Measurements from ENCODE around the gene BCAR1.

Gene BCAR1

GRCh38 chr16:75198135-75198600, 53.3 kb downstream of the BCAR1 start:
- no peak for DNase-seq

- no peak for DNase-seq
Measured at GRCh38 chr16:75197522-75198134, 53.8 kb downstream of the BCAR1 start.

GRCh38 chr16:75196836-75197235, 54.6 kb downstream of the BCAR1 start:
- DNase-seq, result no peak

- no peak for DNase-seq
Measured at GRCh38 chr16:75195811-75196790, 55.3 kb downstream of the BCAR1 start.

- DNase-seq, result no peak
Measured at GRCh38 chr16:75193730-75194444, 57.5 kb downstream of the BCAR1 start.

GRCh38 chr16:75193265-75193650, 58.2 kb downstream of the BCAR1 start:
- DNase-seq, result no peak

DNA sequence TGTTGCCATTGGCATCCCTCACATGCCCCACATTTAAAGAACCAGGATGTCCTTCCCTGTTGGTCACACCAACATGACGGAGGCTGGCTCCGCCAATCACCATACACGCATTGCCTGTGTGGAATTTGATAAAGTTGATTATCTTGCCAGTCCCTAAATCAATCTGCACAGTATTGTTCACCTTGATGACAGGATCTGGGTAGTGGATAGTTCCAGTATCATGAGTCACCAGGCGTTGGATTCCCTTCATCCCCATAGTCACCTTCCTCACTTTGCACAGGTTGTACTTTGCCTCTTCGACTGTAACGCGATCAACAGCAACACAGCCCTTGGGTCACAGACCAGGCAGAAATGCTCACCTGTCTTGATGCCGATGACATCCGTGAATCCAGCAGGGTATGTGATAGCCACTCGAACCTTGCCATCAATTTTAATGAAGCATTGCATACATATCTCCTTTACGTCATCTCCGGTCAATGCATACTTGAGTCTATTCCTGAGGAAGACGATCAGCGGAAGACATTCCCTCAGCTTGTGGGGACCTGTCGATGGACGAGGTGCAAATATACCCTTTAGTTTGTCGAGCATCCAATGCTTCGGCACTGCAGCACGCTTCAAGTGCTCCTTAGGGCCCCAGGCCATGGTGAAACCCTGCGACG, 58.7 kb downstream of the BCAR1 start:
- no peak for DNase-seq

GRCh38 chr16:75189638-75190245, 61.7 kb downstream of the BCAR1 start:
- DNase-seq, result no peak

DNA sequence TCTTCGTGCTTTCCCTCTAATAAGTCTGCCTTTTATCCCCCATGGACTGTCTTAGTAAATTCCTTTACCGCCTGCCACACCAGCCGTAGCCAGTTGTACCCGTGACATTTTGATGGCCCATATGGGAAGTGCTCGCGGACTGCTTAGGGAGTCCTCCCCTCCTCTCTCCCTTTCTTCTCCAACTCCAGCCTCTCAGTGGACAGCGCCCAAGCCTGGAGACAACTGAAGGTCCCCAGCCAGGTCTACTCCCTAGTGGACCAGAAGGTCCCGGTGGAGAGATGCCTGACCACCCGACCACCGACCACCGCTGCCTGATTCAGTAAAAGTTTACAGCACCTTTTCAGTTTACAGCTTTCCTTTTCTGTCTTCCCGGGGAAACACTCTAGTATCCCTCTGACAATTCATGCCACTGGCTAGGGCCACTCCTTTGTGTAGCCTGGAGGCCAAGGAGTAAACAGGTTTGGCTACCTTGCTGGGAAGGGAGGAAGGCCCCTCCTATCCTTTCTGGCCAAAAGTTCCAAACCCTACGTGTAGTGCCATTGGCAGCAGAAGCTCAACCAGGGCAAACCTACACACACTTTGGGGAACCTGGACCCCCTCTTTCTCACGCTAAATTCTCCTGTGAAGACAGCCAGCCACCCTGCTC, 62.5 kb downstream of the BCAR1 start:
- no peak for DNase-seq

DNA sequence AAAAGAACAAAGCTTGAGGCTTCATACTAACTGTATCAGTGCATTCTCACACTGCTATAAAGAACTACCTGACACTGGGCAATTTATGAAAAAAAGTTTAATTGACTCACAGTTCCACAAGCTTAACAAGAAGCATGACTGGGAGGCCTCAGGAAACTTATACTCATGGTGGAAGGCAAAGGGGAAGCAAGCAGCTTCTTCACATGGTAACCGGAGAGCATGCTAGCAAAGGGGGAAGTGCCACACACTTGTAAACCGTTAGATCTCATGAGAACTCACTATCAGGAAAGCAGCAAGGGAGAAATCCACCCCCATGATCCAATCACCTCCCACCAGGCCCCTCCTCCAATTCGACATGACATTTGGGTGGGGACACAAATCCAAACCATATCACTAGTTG, 69.8 kb downstream of the BCAR1 start:
- DNase-seq, result no peak

- DNase-seq, result no peak
Measured at GRCh38 chr16:75179208-75179607, 72.2 kb downstream of the BCAR1 start.

Measured in stimulated activated CD4-positive, alpha-beta T cell treated with anti-CD3 and anti-CD28 coated beads, Interleukin-4, amount 100 ng/mL, for 1 hour (primary cell).